Measurements from ENCODE around the gene EREG.

Gene EREG

GRCh38 chr4:74364652-74365491 is at the start of gene EREG:
EREG (plus strand) TSS chr4:74365145; CDS start chr4:74365309, 164 bp downstream.
- intact Hi-C loops (cut with DNase I) = no loop called here

GRCh38 chr4:74315376-74315775 is 49.6 kb upstream of the EREG start:
- intact Hi-C loops (cut with DNase I) = no loop called here
- no peak for DNase-seq

More at GRCh38 chr4:74364652-74365491, at the start of gene EREG:
- peak in 13 of 42 donors; percentile 2 to 45 (median 12) for DNase-seq

- intact Hi-C loops (cut with DNase I) = no loop called here
- no peak for DNase-seq
These were observed 48.5 kb upstream of the EREG start for GRCh38 chr4:74316397-74316796.

DNA sequence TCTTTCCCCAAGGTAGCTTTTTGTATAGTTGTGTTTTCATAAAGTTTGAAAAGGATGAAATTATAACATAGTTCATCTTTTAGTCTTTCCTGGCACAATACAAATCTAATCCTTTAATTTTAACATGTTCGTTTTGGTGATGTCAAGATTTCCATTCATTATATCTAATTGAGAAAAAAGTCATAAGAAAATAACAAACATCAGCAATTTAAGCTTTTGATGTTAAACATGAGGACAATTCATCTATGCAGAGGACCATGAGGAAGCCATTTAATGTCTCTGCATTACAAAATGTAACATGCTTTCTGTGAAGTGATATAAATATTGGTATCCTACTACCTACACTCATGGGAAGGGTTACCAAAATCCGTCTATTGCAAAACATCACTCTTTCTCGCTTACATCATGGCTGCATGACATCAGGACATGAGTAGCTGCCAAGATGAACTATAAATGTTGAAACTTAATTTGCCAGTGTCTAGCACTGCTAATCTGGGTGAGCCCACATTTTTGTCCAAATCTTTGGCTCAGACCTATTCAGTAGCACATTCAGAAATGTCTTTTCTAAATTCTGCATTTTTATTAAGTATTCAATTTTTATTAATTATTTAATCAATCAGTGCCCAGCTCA is 47.2 kb upstream of the EREG start:
- intact Hi-C loops (cut with DNase I) = no loop called here
- DNase-seq = no peak

DNA sequence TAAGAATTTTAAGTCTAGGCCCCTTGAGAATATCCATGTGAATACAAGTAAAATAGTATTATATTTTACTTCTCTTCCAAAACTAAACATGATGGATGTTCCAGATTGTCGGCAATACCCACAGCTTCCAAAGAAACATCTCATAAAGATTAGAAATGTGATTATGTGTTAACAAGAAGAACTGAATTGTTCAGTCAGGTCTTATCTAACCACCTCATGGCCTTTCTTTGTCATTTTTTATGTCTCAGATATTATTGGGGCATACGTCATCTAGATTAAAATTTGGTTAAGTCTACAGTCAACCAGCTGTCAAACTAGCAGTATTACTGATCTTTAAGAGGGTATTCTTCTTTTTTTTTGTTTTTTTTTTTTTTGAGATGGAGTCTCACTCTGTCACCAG is 46.7 kb upstream of the EREG start:
- DNase-seq = no peak
- intact Hi-C loops (cut with DNase I) = no loop called here

DNA sequence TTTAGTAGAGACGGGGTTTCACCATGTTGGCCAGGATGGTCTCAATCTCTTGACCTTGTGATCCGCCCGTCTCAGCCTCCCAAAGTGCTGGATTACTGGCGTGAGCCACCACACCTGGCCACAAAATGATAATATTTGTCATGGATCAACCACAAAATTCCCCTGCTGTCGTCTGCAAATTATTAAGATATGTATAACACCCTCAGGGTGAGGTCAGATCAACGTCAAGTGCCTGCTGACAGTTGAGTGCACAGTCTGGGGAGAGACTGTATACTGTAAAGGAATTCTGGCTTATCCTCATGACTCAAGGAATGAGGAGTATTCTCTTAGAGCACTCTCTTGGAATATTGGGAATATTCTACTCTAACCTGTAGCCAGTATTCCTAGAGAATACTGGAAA is 45.5 kb upstream of the EREG start:
- DNase-seq = no peak
- intact Hi-C loops (cut with DNase I) = no loop called here

- intact Hi-C loops (cut with DNase I) = no loop called here
- peak; percentile 15 to 90 (median 65) for DNase-seq
These were observed 44.3 kb upstream of the EREG start for GRCh38 chr4:74320559-74321118.

- intact Hi-C loops (cut with DNase I) = no loop called here
These were observed 42.6 kb upstream of the EREG start for GRCh38 chr4:74322301-74322700.

GRCh38 chr4:74323663-74324062 is 41.3 kb upstream of the EREG start:
- DNase-seq = no peak
- intact Hi-C loops (cut with DNase I) = no loop called here

More at GRCh38 chr4:74322301-74322700, 42.6 kb upstream of the EREG start:
- DNase-seq = no peak

- no peak for DNase-seq
- intact Hi-C loops (cut with DNase I) = no loop called here
These were observed 40.7 kb upstream of the EREG start for GRCh38 chr4:74324262-74324661.

DNA sequence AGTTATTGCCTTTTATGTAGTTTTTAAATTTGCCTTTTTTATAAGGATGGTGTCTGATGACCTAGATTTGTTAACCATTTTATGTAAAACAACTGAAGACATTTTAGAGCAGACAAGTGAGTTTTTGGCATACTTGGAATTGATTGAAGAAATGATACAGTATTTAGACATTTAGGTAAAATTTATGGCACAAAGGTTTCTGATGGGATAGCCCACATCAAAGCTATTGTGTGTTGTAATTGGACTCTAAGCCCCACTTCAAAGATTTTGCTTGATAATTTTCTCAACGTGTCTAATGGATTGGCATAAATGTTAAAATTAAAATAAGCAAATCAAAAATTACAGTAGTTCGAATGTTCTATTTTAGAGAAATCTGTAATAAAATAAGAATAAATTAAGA is 39.1 kb upstream of the EREG start:
- DNase-seq = no peak

GRCh38 chr4:74327762-74328161 is 37.2 kb upstream of the EREG start:
- intact Hi-C loops (cut with DNase I) = no loop called here
- DNase-seq = no peak

More for the DNA sequence above, 39.1 kb upstream of the EREG start:
- intact Hi-C loops (cut with DNase I) = no loop called here

GRCh38 chr4:74328501-74328900 is 36.4 kb upstream of the EREG start:
- intact Hi-C loops (cut with DNase I) = no loop called here
- no peak for DNase-seq

DNA sequence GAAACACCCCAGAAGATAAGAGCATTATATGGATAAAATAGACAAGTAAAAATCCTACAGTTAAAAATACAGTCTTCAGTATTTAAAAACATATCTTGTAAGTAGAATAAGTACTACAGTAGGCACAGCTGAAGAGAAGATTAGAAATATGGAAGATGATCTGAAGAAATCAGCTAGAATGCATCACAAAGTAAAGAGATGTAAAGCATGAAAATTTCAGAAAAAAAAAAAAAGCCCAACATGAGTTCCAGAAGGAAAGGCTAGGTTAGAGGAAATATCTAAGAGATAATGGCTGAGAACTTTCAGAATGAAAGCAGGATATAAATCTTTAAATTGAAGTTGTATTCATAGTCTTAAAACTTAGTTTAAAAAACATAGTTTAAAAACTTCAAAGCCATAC is 35.6 kb upstream of the EREG start:
- intact Hi-C loops (cut with DNase I) = no loop called here
- DNase-seq = no peak

GRCh38 chr4:74330295-74330750 is 34.6 kb upstream of the EREG start:
- intact Hi-C loops (cut with DNase I) = no loop called here
- DNase-seq = no peak

DNA sequence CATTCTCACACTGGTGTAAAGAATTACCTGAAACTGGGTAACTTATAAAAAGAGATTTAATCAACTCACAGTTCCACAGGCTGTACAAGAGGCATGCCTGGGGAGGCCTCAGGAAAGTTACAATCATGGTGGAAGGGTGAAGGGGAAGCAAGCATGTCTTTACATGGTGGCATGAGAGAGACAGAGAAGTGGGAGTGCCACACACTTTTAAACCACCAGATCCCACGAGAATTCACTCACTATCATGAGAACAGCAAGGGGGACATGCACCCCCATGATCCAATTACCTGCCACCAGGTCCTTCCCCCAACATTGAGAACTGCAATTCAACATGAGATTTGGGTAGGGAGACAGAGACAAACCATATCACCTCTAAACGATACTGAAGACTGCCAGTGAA is 33.7 kb upstream of the EREG start:
- no peak for DNase-seq
- intact Hi-C loops (cut with DNase I) = no loop called here

- intact Hi-C loops (cut with DNase I) = no loop called here
- DNase-seq = no peak
These were observed 33.0 kb upstream of the EREG start for GRCh38 chr4:74331944-74332343.

DNA sequence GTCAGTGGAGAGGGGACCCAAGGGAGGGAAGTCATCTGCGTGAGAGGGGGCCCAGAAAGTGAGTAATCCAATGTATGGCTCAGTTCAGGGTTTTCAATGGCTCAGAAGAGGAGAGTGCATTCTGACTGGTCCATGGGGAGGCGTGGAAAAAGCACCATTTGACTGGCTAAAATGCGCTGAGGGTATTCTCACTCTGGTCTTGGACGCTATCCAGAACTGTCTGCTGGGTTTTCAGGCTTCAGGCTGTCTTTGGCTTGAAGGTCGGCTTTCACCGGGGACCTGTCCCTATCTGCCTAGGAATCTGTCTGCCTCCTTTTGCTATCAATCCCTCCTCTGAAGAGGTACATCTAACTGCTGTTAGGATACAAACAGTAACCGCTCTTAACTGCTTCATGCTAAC is 30.3 kb upstream of the EREG start:
- intact Hi-C loops (cut with DNase I) = no loop called here
- no peak for DNase-seq

DNA sequence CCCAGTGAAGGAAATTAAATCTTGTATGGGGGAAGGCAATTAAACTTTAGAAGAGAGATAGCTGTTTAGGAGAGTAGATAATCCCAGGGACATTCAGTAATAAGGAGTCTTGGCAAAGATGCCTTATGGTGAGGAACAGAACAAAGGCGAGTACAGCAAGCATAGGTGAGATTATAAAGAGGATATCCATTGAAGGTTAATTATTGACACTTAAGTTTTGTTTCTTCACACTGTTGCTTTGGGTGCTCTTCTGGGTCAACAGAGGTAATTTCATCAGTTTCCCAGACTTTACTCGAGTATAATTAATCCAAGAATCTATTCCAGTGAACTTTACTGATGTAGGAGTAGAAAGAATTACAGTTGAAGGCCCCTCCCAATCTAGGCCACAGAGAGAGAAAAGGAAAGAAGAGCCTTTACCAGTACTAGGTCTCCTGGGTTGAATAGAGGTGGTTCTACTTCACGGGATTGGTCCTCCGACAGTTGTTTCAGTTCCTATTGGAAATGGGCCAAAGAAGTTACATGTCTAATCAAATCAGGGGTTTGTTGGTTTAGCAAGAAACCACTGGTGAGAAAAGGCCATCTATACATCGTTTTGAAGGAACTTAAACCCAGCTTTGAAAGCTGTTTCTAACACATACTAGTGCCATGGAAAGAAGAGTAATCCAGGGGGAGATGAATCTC is 29.5 kb upstream of the EREG start:
- DNase-seq = no peak
- intact Hi-C loops (cut with DNase I) = no loop called here
